Neuronal stem cell (in vitro differentiated cells): Measurements from ENCODE around the gene SLC16A12.

Source experiments
- DNase-seq: peaks from one replicate; pipeline ENCODE4 v3.0.0-alpha.2; 2013; ENCODE audit warnings: low spot score
- H2AFZ ChIP-seq: one replicate; pipeline ENCODE4 v1.6.1; 2013; ENCODE audit warnings: mild to moderate bottlenecking, low read length, inconsistent platforms
- H2AK5ac ChIP-seq: 2 replicates; pipeline ENCODE4 v1.6.1; 2013; ENCODE audit warnings: low read depth, mild to moderate bottlenecking, inconsistent platforms, low read length, moderate library complexity, mixed read lengths
- H2BK120ac ChIP-seq: 2 replicates; pipeline ENCODE4 v1.6.1; 2013; ENCODE audit warnings: low read depth, mild to moderate bottlenecking, inconsistent platforms, low read length, moderate library complexity, mixed read lengths
- H2BK12ac ChIP-seq: one replicate; pipeline ENCODE4 v1.6.1; 2013; ENCODE audit warnings: low read length, inconsistent platforms
- H2BK15ac ChIP-seq: 2 replicates; pipeline ENCODE4 v1.6.1; 2013; ENCODE audit warnings: mild to moderate bottlenecking, low read length, inconsistent platforms, mixed read lengths
- H2BK5ac ChIP-seq: one replicate; pipeline ENCODE4 v1.6.1; 2013; ENCODE audit warnings: inconsistent platforms, mild to moderate bottlenecking, low read length, moderate library complexity
- H3K14ac ChIP-seq: one replicate; pipeline ENCODE4 v1.6.1; 2013; ENCODE audit warnings: low read length, inconsistent platforms
- H3K18ac ChIP-seq: 2 replicates; pipeline ENCODE4 v1.6.1; 2013; ENCODE audit warnings: low read length, inconsistent platforms
- H3K23ac ChIP-seq: 2 replicates; pipeline ENCODE4 v1.6.1; 2013; ENCODE audit warnings: low read depth, mild to moderate bottlenecking, mixed read lengths, low read length, inconsistent platforms; ENCODE audit not compliant: poor library complexity
- H3K27ac ChIP-seq: replicated peaks from 3 replicates; pipeline ENCODE4 v1.5.1; 2013; ENCODE audit warnings: low read length, inconsistent platforms
- H3K27me3 ChIP-seq, 3 experiments: 2 replicates each; pipeline ENCODE4 v1.6.1; 2013; ENCODE audit warnings: low read length in 3 of 3, mild to moderate bottlenecking in 2 of 3, inconsistent platforms in 1 of 3, low read depth in 1 of 3, mixed read lengths in 1 of 3, moderate library complexity in 1 of 3; ENCODE audit not compliant: control insufficient read depth in 3 of 3, insufficient read depth in 3 of 3
- H3K36me3 ChIP-seq, 2 donors: replicated peaks in 1 of 2; 2 replicates each; pipeline ENCODE4 v1.6.1; 2013; ENCODE audit warnings: low read length in 2 of 2; ENCODE audit not compliant: control insufficient read depth in 2 of 2, insufficient read depth in 2 of 2
- H3K4ac ChIP-seq: 2 replicates; pipeline ENCODE4 v1.6.1; 2013; ENCODE audit warnings: inconsistent platforms, mild to moderate bottlenecking, low read length, moderate library complexity
- H3K4me1 ChIP-seq, 2 donors: 1 replicate in 1 of 2; 2 replicates in 1 of 2; pipeline ENCODE4 v1.6.1; 2013; ENCODE audit warnings: low read length in 2 of 2, low read depth in 1 of 2; ENCODE audit not compliant: control insufficient read depth in 2 of 2, insufficient read depth in 1 of 2
- H3K4me2 ChIP-seq: one replicate; pipeline ENCODE4 v1.6.1; 2013; ENCODE audit warnings: mild to moderate bottlenecking, low read length, inconsistent platforms; ENCODE audit not compliant: insufficient read depth, poor library complexity, severe bottlenecking
- H3K4me3 ChIP-seq, 2 donors: 2 replicates each; pipeline ENCODE4 v1.5.1; 2013; ENCODE audit warnings: low read length in 2 of 2, mild to moderate bottlenecking in 2 of 2, inconsistent platforms in 1 of 2, moderate library complexity in 1 of 2
- H3K79me1 ChIP-seq: one replicate; pipeline ENCODE4 v1.6.1; 2013; ENCODE audit warnings: low read depth, mild to moderate bottlenecking, inconsistent platforms, low read length, moderate library complexity
- H3K9ac ChIP-seq: one replicate; pipeline ENCODE4 v1.6.1; 2013; ENCODE audit warnings: mild to moderate bottlenecking, low read depth, low read length, inconsistent platforms; ENCODE audit not compliant: poor library complexity
- H3K9me3 ChIP-seq, 2 donors: replicated peaks in 1 of 2; 2 replicates each; pipeline versions ENCODE3 to v1.6.1; 2013; ENCODE audit warnings: low read length in 2 of 2, mild to moderate bottlenecking in 2 of 2, inconsistent platforms in 1 of 2, low read depth in 1 of 2, mixed read lengths in 1 of 2, moderate library complexity in 1 of 2; ENCODE audit not compliant: control insufficient read depth in 2 of 2, insufficient read depth in 1 of 2
- H4K8ac ChIP-seq: one replicate; pipeline ENCODE4 v1.6.1; 2013; ENCODE audit warnings: low read depth, mild to moderate bottlenecking, inconsistent platforms, low read length, moderate library complexity
- H4K91ac ChIP-seq: one replicate; pipeline ENCODE4 v1.6.1; 2013; ENCODE audit warnings: low read length, low read depth, mild to moderate bottlenecking, inconsistent platforms; ENCODE audit not compliant: poor library complexity
- WGBS, 2 donors: extraction: QIAGEN DNeasy Blood & Tissue Kit; methylation state at CpG; one replicate each; pipeline ENCODE4 v1.1.7; 2013; ENCODE audit warnings: missing lambda C conversion rate in 2 of 2, mixed read lengths in 1 of 2; ENCODE audit not compliant: insufficient read length in 2 of 2, insufficient replicate concordance in 1 of 2; ENCODE audit errors: extremely low coverage in 2 of 2; 5-methylcytosine and 5-hydroxymethylcytosine counted together

SLC16A12 gene

GRCh38 chr10:89576696-89577095 lies 41.3 kb upstream of the SLC16A12 start:
- Histone ChIP-seq H3K18ac (no peak overlapping the region), H3K23ac (no peak overlapping the region), H3K4me3 (no peak overlapping the region), H3K9ac (no peak overlapping the region), H2BK15ac (no peak overlapping the region), H2BK120ac (no peak overlapping the region), H3K36me3 (peaks cover 0 to 6% of the 10 kb centered on the region in 2 donors), H3K79me1 (no peaks in the 10 kb centered on the region), H4K8ac (no peak overlapping the region), H3K4me1 (no peaks in the 10 kb centered on the region), H3K4me2 (no peak overlapping the region), H3K9me3 (peaks cover 1 to 3% of the 10 kb centered on the region in 2 donors), H3K4ac (no peak overlapping the region), H3K27ac (no peak overlapping the region), H2BK5ac (no peak overlapping the region), H4K91ac (no peak overlapping the region), H2BK12ac (no peak overlapping the region), H2AK5ac (no peak overlapping the region), H2AFZ (no peak overlapping the region), H3K27me3 (no peaks in the 10 kb centered on the region), H3K14ac (no peak overlapping the region)
- DNase-seq, result no peak
- no CpG with 5 or more reads among the region's 2 CpGs for WGBS, 2 donors

GRCh38 chr10:89576022-89576421 lies 40.6 kb upstream of the SLC16A12 start:
- H2BK120ac ChIP-seq, result no peak overlapping the region
- no peak overlapping the region for H3K4me2 ChIP-seq
- H3K9me3 ChIP-seq, result peaks cover 1 to 3% of the 10 kb centered on the region in 2 donors
- H3K27me3 ChIP-seq, result no peaks in the 10 kb centered on the region
- no peak for DNase-seq
- no peak overlapping the region for H2BK5ac ChIP-seq
- no peak overlapping the region for H2AK5ac ChIP-seq
- H3K23ac ChIP-seq, result no peak overlapping the region
- no peak overlapping the region for H3K4me3 ChIP-seq
- no peak overlapping the region for H2BK15ac ChIP-seq
- H2BK12ac ChIP-seq, result no peak overlapping the region
- H3K36me3 ChIP-seq, result peaks cover 0 to 2% of the 10 kb centered on the region in 2 donors
- no peak overlapping the region for H3K14ac ChIP-seq
- no peak overlapping the region for H4K91ac ChIP-seq
- H3K18ac ChIP-seq, result no peak overlapping the region
- no peak overlapping the region for H4K8ac ChIP-seq
- no peaks in the 10 kb centered on the region for H3K4me1 ChIP-seq
- no peak overlapping the region for H3K9ac ChIP-seq
- no peak overlapping the region for H2AFZ ChIP-seq
- no CpG with 5 or more reads among the region's 3 CpGs for WGBS, 2 donors
- H3K27ac ChIP-seq, result no peak overlapping the region
- no peak overlapping the region for H3K4ac ChIP-seq
- H3K79me1 ChIP-seq, result no peaks in the 10 kb centered on the region

- no peak overlapping the region for H2BK15ac ChIP-seq
- no peak overlapping the region for H2BK12ac ChIP-seq
- H3K4me1 ChIP-seq, result no peaks in the 10 kb centered on the region
- H4K8ac ChIP-seq, result no peak overlapping the region
- H3K23ac ChIP-seq, result no peak overlapping the region
- no peak overlapping the region for H3K4me2 ChIP-seq
- H3K27ac ChIP-seq, result no peak overlapping the region
- no peak for DNase-seq
- H3K27me3 ChIP-seq, result peaks cover 0 to 4% (median 0%) of the 10 kb centered on the region in 3 experiments
- no peak overlapping the region for H3K9ac ChIP-seq
- no peak overlapping the region for H2BK5ac ChIP-seq
- H3K36me3 ChIP-seq, result no peaks in the 10 kb centered on the region
- no peak overlapping the region for H2AFZ ChIP-seq
- no peak overlapping the region for H4K91ac ChIP-seq
- no peak overlapping the region for H2BK120ac ChIP-seq
- H3K14ac ChIP-seq, result no peak overlapping the region
- peaks cover 1 to 3% of the 10 kb centered on the region in 2 donors for H3K9me3 ChIP-seq
- no peaks in the 10 kb centered on the region for H3K79me1 ChIP-seq
- H3K18ac ChIP-seq, result no peak overlapping the region
- no peak overlapping the region for H3K4me3 ChIP-seq
- H2AK5ac ChIP-seq, result no peak overlapping the region
- H3K4ac ChIP-seq, result no peak overlapping the region
These were observed 39.6 kb upstream of the SLC16A12 start for GRCh38 chr10:89575031-89575430.

GRCh38 chr10:89574368-89574767 lies 39.0 kb upstream of the SLC16A12 start:
- no peak overlapping the region for H2AFZ ChIP-seq
- H2BK12ac ChIP-seq, result no peak overlapping the region
- no peak overlapping the region for H3K18ac ChIP-seq
- no peak overlapping the region for H2BK15ac ChIP-seq
- H3K9me3 ChIP-seq, result peaks cover 1 to 3% of the 10 kb centered on the region in 2 donors
- no peak overlapping the region for H2BK5ac ChIP-seq
- no peak overlapping the region for H3K9ac ChIP-seq
- H3K27ac ChIP-seq, result no peak overlapping the region
- H2AK5ac ChIP-seq, result no peak overlapping the region
- no peaks in the 10 kb centered on the region for H3K79me1 ChIP-seq
- H4K91ac ChIP-seq, result no peak overlapping the region
- no CpG with 5 or more reads among the region's 1 CpG for WGBS, 2 donors
- H3K4me1 ChIP-seq, result no peaks in the 10 kb centered on the region
- no peak overlapping the region for H3K4me2 ChIP-seq
- H3K27me3 ChIP-seq, result peaks cover 0 to 4% (median 0%) of the 10 kb centered on the region in 3 experiments
- H3K36me3 ChIP-seq, result no peaks in the 10 kb centered on the region
- H3K4ac ChIP-seq, result no peak overlapping the region
- H2BK120ac ChIP-seq, result no peak overlapping the region
- DNase-seq, result no peak
- no peak overlapping the region for H3K23ac ChIP-seq
- no peak overlapping the region for H3K14ac ChIP-seq
- no peak overlapping the region for H4K8ac ChIP-seq
- no peak overlapping the region for H3K4me3 ChIP-seq
